CD4-positive, alpha-beta memory T cell (primary cell): ENCODE results near the gene CNTN5. TPM values are rescaled to one million over a fixed set of nuclear protein-coding genes. Genes with fewer than 3 reads are reported as not detected.

Experiments used
- CTCF ChIA-PET: fragments of 350-600 bp; sonication (Branson Sonifier 250); formaldehyde crosslinking; loops from one replicate; lab custom pipeline; 2021; ENCODE audit warnings: inconsistent platforms; ENCODE audit not compliant: partially characterized antibody; lab: Charles Lee
- POLR2A ChIA-PET: fragments of 350-600 bp; sonication (Branson Sonifier 250); formaldehyde crosslinking; loops from one replicate; lab custom pipeline; 2021; ENCODE audit not compliant: partially characterized antibody; lab: Charles Lee
- DNase-seq, 5 donors: peaks; one replicate each; pipeline versions ENCODE4 v3.0.0 to v3.0.0-alpha.2; 2020 to 2022; ENCODE audit warnings: mixed read lengths in 1 of 5
- H3K27ac ChIP-seq: one replicate; pipeline ENCODE4 v1.7.0; 2013; ENCODE audit warnings: low read depth, low read length
- H3K27me3 ChIP-seq: 2 replicates; pipeline ENCODE4 v1.7.0; 2013; ENCODE audit warnings: mild to moderate bottlenecking, low read length, moderate library complexity; ENCODE audit not compliant: insufficient read depth
- H3K36me3 ChIP-seq: 2 replicates; pipeline ENCODE4 v1.7.0; 2013; ENCODE audit warnings: mild to moderate bottlenecking, low read length, moderate library complexity; ENCODE audit not compliant: insufficient read depth
- H3K4me1 ChIP-seq: 2 replicates; pipeline ENCODE4 v1.7.0; 2013; ENCODE audit warnings: mild to moderate bottlenecking, low read length, moderate library complexity; ENCODE audit not compliant: insufficient read depth
- H3K4me3 ChIP-seq, 2 donors: one replicate each; pipeline ENCODE4 v1.7.0; 2013; ENCODE audit warnings: low read length in 2 of 2, mild to moderate bottlenecking in 1 of 2
- H3K9me3 ChIP-seq, 2 donors: one replicate each; pipeline ENCODE4 v1.7.0; 2013; ENCODE audit warnings: low read length in 2 of 2, control low read depth in 1 of 2; ENCODE audit not compliant: control insufficient read depth in 1 of 2
- H3K27ac Mint-ChIP-seq, 7 donors: one replicate each; pipeline ENCODE4 v1.8.0; 2020 to 2021; ENCODE audit warnings: mixed read lengths in 7 of 7, mild to moderate bottlenecking in 6 of 7, inconsistent platforms in 3 of 7, moderate library complexity in 3 of 7
- H3K27me3 Mint-ChIP-seq, 2 donors: one replicate each; pipeline ENCODE4 v1.8.0; 2020 to 2021; ENCODE audit warnings: mixed read lengths in 2 of 2
- H3K36me3 Mint-ChIP-seq, 2 donors: one replicate each; pipeline ENCODE4 v1.8.0; 2020 to 2021; ENCODE audit warnings: mixed read lengths in 2 of 2, inconsistent platforms in 1 of 2, mild to moderate bottlenecking in 1 of 2
- H3K4me1 Mint-ChIP-seq, 4 donors: one replicate each; pipeline ENCODE4 v1.8.0; 2020 to 2021; ENCODE audit warnings: mixed read lengths in 4 of 4, mild to moderate bottlenecking in 1 of 4
- H3K4me3 Mint-ChIP-seq, 8 donors: one replicate each; pipeline ENCODE4 v1.8.0; 2020 to 2021; ENCODE audit warnings: mixed read lengths in 8 of 8, mild to moderate bottlenecking in 7 of 8, moderate library complexity in 6 of 8, inconsistent platforms in 3 of 8
- H3K9me3 Mint-ChIP-seq, 8 donors: one replicate each; pipeline ENCODE4 v1.8.0; 2020 to 2021; ENCODE audit warnings: mixed read lengths in 8 of 8, mild to moderate bottlenecking in 5 of 8, inconsistent platforms in 3 of 8, moderate library complexity in 1 of 8
- intact Hi-C: fragments of 100-400 bp; cut with micrococcal nuclease; formaldehyde crosslinking; loops from one replicate; pipeline ENCODE4 v1.15.1; 2023
- polyA plus RNA-seq, 2 donors: library from polyadenylated mRNA; unstranded; fragments of 300-500 nt; fragmentation: Illumina TruSeq; gene quantifications; one replicate each; pipeline ENCODE4 v1.2.3, GENCODE V29; 2021
- total RNA-seq, 2 experiments: library from RNA; stranded (reverse); gene quantifications; one replicate each; pipeline ENCODE4 v1.2.3, GENCODE V29; 2021

CNTN5 gene
- total and polyA plus RNA-seq, 4 experiments from 2014 or later, result not detected

GRCh38 chr11:99371257-99371656, 350.5 kb downstream of the CNTN5 start:
- ChIA-PET POLR2A (no interaction called here), CTCF (no interaction called here)
- Histone ChIP-seq H3K4me3 (no peak overlapping the region), H3K27me3 (no peaks in the 10 kb centered on the region), H3K27ac (no peak overlapping the region), H3K9me3 (no peaks in the 10 kb centered on the region), H3K4me1 (no peaks in the 10 kb centered on the region), H3K36me3 (no peaks in the 10 kb centered on the region)
- Mint-ChIP-seq H3K4me1 (peaks cover 0 to 2% (median 0%) of the 10 kb centered on the region in 4 donors), H3K27me3 (no peaks in the 10 kb centered on the region), H3K36me3 (no peaks in the 10 kb centered on the region), H3K9me3 (peaks cover 0 to 13% (median 6%) of the 10 kb centered on the region in 8 donors), H3K27ac (no peak overlapping the region), H3K4me3 (no peak overlapping the region)
- DNase-seq, result no peak
- intact Hi-C loops, result no loop called here

GRCh38 chr11:99376463-99376862, 355.7 kb downstream of the CNTN5 start:
- Mint-ChIP-seq H3K36me3 (no peaks in the 10 kb centered on the region), H3K27me3 (no peaks in the 10 kb centered on the region), H3K4me1 (peaks cover 0 to 2% (median 0%) of the 10 kb centered on the region in 4 donors), H3K27ac (no peak overlapping the region), H3K4me3 (no peak overlapping the region), H3K9me3 (peaks cover 2 to 10% (median 6%) of the 10 kb centered on the region in 8 donors)
- ChIA-PET POLR2A (no interaction called here), CTCF (no interaction called here)
- H3K27ac ChIP-seq, result no peak overlapping the region
- intact Hi-C loops, result no loop called here
- H3K27me3 ChIP-seq, result no peaks in the 10 kb centered on the region
- H3K9me3 ChIP-seq, result no peaks in the 10 kb centered on the region
- H3K4me3 ChIP-seq, result no peak overlapping the region
- no peaks in the 10 kb centered on the region for H3K36me3 ChIP-seq
- DNase-seq, result no peak
- no peaks in the 10 kb centered on the region for H3K4me1 ChIP-seq

- CTCF ChIA-PET, result no interaction called here
- H3K36me3 Mint-ChIP-seq, result no peaks in the 10 kb centered on the region
Observed at GRCh38 chr11:99383648-99384245, 363.0 kb downstream of the CNTN5 start.

GRCh38 chr11:99391245-99391644, 370.5 kb downstream of the CNTN5 start:
- Histone ChIP-seq H3K4me3 (no peak overlapping the region), H3K36me3 (no peaks in the 10 kb centered on the region), H3K27me3 (no peaks in the 10 kb centered on the region), H3K27ac (no peak overlapping the region), H3K9me3 (no peaks in the 10 kb centered on the region), H3K4me1 (no peaks in the 10 kb centered on the region)
- H3K27ac Mint-ChIP-seq, result no peak overlapping the region
- intact Hi-C loops, result no loop called here
- POLR2A ChIA-PET, result no interaction called here
- H3K27me3 Mint-ChIP-seq, result no peaks in the 10 kb centered on the region
- CTCF ChIA-PET, result no interaction called here
- no peak for DNase-seq
- H3K9me3 Mint-ChIP-seq, result peaks cover 0 to 16% (median 3%) of the 10 kb centered on the region in 8 donors
- no peaks in the 10 kb centered on the region for H3K4me1 Mint-ChIP-seq
- no peaks in the 10 kb centered on the region for H3K36me3 Mint-ChIP-seq
- no peak overlapping the region for H3K4me3 Mint-ChIP-seq

More at GRCh38 chr11:99383648-99384245, 363.0 kb downstream of the CNTN5 start:
- DNase-seq, result no peak
- Histone ChIP-seq H3K9me3 (no peaks in the 10 kb centered on the region), H3K36me3 (no peaks in the 10 kb centered on the region), H3K4me3 (no peak overlapping the region), H3K27ac (no peak overlapping the region), H3K4me1 (no peaks in the 10 kb centered on the region), H3K27me3 (no peaks in the 10 kb centered on the region)
- H3K9me3 Mint-ChIP-seq, result peaks cover 3 to 26% (median 7%) of the 10 kb centered on the region in 8 donors
- H3K27ac Mint-ChIP-seq, result no peak overlapping the region
- POLR2A ChIA-PET, result no interaction called here
- H3K4me1 Mint-ChIP-seq, result no peaks in the 10 kb centered on the region
- no peak overlapping the region for H3K4me3 Mint-ChIP-seq
- no peaks in the 10 kb centered on the region for H3K27me3 Mint-ChIP-seq
- intact Hi-C loops, result no loop called here

- intact Hi-C loops, result no loop called here
- Histone ChIP-seq H3K4me1 (no peaks in the 10 kb centered on the region), H3K27ac (no peak overlapping the region), H3K9me3 (peaks cover 0 to 4% of the 10 kb centered on the region in 2 donors), H3K36me3 (no peaks in the 10 kb centered on the region), H3K4me3 (no peak overlapping the region), H3K27me3 (no peaks in the 10 kb centered on the region)
- no peaks in the 10 kb centered on the region for H3K36me3 Mint-ChIP-seq
- DNase-seq, result no peak
- peaks cover 0 to 25% (median 9%) of the 10 kb centered on the region in 8 donors for H3K9me3 Mint-ChIP-seq
- ChIA-PET POLR2A (no interaction called here), CTCF (no interaction called here)
- no peak overlapping the region for H3K4me3 Mint-ChIP-seq
- no peak overlapping the region for H3K27ac Mint-ChIP-seq
- H3K4me1 Mint-ChIP-seq, result no peaks in the 10 kb centered on the region
- no peaks in the 10 kb centered on the region for H3K27me3 Mint-ChIP-seq
Observed at GRCh38 chr11:99406345-99406744, 385.6 kb downstream of the CNTN5 start.

GRCh38 chr11:99410636-99411035, 389.9 kb downstream of the CNTN5 start:
- CTCF ChIA-PET, result no interaction called here
- peaks cover 0 to 23% (median 7%) of the 10 kb centered on the region in 8 donors for H3K9me3 Mint-ChIP-seq
- no peaks in the 10 kb centered on the region for H3K27me3 Mint-ChIP-seq
- Histone ChIP-seq H3K4me3 (no peak overlapping the region), H3K27ac (no peak overlapping the region), H3K36me3 (no peaks in the 10 kb centered on the region), H3K4me1 (no peaks in the 10 kb centered on the region), H3K9me3 (peaks cover 0 to 4% of the 10 kb centered on the region in 2 donors), H3K27me3 (no peaks in the 10 kb centered on the region)
- POLR2A ChIA-PET, result no interaction called here
- no peak overlapping the region for H3K4me3 Mint-ChIP-seq
- DNase-seq, result no peak
- H3K36me3 Mint-ChIP-seq, result no peaks in the 10 kb centered on the region
- intact Hi-C loops, result no loop called here
- H3K27ac Mint-ChIP-seq, result no peak overlapping the region
- H3K4me1 Mint-ChIP-seq, result no peaks in the 10 kb centered on the region

GRCh38 chr11:99418927-99419720, 398.4 kb downstream of the CNTN5 start:
- H3K4me1 ChIP-seq, result no peaks in the 10 kb centered on the region
- ChIA-PET POLR2A (no interaction called here), CTCF (no interaction called here)
- H3K36me3 ChIP-seq, result no peaks in the 10 kb centered on the region
- H3K4me3 ChIP-seq, result no peak overlapping the region
- intact Hi-C loops, result no loop called here
- H3K27me3 Mint-ChIP-seq, result no peaks in the 10 kb centered on the region
- H3K4me1 Mint-ChIP-seq, result no peaks in the 10 kb centered on the region
- no peak for DNase-seq
- no peak overlapping the region for H3K4me3 Mint-ChIP-seq
- H3K9me3 ChIP-seq, result no peaks in the 10 kb centered on the region
- H3K36me3 Mint-ChIP-seq, result no peaks in the 10 kb centered on the region
- H3K27me3 ChIP-seq, result no peaks in the 10 kb centered on the region
- no peak overlapping the region for H3K27ac ChIP-seq
- H3K9me3 Mint-ChIP-seq, result peaks cover 2 to 27% (median 4%) of the 10 kb centered on the region in 8 donors
- no peak overlapping the region for H3K27ac Mint-ChIP-seq
